ENCODE data around the gene NECTIN1.

DNA sequence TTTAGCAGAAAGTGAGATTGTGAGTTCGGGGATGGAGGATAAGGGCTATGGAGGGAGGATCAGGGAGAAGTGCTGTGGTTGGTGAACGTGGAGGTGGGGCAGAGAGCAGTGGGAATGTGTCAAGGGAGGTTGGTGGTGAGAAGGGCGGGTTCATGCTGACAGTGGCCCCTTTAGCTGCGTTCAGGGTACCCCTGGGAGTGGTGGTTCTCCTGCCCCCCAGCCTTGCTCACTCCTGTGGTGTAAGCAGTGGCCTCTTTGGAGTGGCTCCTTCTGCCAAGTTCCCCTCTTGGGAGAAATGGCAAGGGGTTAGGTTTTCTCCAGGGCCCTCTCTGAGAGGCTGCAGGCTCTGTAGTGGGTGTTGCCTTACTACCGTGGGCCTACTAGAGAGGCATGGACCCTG is 16.1 kb upstream of the NECTIN1 start:
- TF ChIP-seq POLR2A (IDR thresholded peaks at IDR 0.05; ENCODE audit: low read length), result no peak
- TF ChIP-seq GATA1 (IDR thresholded peaks at IDR 0.05; ENCODE audit: low read depth, low read length), result no peak
